HG03439 (cell line): ENCODE data around the gene LRRC8D.
"Not testable (repeated sequence)": the region's sequence is repeated elsewhere in the genome, so short reads cannot be mapped to it uniquely, and the experiment has no call there.

Source experiments
- ATAC-seq: cut with Tn5 transposase; IDR thresholded peaks from one replicate; pipeline ENCODE4 v1.9.1; 2021; ENCODE audit warnings: mild to moderate bottlenecking, moderate library complexity; ENCODE audit not compliant: unreplicated experiment

LRRC8D gene

DNA sequence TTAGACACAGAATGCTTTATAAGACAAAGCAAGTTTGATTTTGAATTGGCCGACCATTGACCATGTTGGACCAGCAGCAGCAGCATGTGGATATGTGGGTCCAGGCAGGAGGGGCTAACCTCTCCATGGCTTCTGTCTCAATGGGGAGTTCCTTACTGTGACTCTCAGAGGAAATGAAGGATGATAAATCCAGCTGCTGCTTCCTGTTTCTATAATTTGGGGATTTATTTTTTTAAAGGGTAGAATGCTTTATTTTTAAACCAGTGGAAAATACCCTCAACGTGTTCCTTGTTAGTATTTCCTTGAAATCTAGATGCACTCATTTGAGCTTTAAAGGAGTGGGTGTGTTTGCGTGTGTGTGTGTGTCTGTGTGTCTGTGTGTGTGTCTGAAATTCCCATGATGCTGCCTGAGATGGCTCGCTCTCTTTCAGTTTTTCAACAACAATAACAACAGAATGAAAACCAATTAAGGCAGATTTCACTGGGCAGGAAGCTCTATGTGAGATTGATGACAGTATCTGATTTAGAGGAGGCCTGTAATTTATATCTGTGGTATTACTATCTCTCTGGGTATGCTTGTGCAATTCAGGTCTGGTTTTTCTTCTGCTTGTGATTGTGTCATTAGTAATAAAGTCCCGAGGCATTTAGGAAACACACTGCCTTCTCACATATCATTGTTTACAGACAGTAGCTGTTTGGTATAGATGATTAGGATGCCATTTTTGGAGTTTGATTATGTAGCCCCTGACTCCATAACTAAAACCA lies 88.0 kb downstream of the LRRC8D start:
- no peak for ATAC-seq

DNA sequence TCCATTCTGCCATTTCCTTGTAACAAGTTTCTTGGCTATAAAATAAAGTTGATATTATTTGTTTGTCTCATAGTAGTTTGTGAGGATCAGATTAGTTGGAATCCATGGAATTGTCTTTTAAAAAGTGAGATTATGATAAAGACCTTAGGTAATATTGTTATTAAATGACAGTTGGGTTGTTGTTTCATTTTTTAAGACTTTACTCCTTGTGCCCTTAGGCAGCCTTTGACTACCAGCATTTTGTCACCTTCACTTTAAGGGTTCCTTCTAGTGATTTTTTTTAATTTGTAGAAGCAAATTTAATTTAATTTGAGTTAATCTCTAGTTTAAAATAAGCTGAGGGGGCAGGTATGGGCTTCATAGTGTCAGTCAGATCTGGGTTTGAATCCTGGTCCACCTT lies 89.4 kb downstream of the LRRC8D start:
- ATAC-seq: no peak

DNA sequence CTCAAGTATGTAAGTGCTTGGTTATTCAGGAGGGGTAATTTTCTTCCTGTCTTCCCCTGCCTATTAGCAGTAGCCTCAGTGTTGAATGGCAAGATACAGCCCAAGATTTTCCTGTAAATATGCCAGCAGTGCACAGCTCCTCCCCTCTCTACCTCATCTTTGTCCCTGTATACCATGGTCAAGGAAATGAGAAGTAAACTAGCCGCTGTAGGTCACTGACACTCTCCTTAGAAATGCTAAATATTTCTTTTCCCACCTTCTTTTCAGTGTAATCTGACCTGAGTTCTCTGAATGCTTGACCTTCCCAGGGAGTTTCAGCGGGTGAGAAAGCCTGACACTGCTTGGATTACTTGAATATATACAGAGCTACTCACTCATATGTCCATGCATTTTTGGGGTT lies 89.9 kb downstream of the LRRC8D start:
- no peak for ATAC-seq

DNA sequence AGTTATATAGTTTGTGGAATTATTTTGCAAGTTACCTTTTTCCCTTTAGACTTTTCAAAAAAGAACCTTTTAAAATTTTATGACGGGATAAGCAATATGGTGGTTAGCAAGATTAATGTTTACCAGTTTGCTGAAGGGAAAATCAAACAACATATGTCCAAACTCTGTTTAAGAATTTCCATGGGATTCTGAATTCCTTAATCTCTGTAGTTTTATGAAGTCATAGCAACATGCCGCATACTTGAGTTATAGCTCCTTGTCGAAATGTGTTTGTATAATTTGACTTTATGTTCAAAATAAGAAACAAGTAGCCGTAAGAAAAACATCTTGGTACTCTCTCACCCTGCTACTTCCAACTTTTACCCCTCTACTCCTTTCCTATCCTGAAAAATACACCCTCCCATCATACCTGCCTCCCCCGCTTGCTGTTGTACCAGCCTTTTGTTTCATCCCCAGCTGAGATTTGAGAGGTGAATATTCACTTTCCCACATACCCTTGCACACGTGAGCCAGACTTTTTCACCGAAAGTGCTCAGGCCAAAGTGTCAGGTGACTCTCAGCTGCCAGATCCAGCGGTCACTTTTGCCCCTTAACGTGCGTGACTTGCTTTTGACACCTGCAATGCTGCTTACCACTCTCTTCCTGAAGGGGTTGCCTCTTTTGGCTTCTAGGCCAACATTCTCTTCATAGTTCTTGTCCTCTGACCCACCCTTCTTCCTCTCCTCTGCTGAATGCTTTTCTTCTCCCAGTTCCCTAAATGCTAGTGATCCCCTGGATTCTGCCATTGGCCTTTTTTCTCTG lies 90.6 kb downstream of the LRRC8D start:
- ATAC-seq: no peak

DNA sequence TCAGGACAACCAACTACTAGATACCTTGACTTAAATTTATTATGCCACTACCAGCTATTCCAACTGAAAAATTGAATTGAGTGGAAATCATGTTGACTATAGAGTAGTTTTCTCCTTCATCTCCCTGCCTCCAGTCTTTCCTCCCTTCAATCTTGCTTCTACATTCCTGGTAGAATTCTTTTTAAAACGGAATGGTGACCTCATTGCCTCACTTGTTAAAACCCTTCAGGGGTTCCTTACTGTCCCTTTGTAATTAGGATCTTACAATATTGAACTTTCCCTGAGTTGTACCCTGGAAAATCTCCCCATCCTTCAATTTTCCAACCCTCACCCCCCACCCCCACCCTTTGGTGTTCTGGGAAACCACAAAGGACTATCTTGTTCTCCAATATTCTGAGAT lies 91.2 kb downstream of the LRRC8D start:
- ATAC-seq: no peak

DNA sequence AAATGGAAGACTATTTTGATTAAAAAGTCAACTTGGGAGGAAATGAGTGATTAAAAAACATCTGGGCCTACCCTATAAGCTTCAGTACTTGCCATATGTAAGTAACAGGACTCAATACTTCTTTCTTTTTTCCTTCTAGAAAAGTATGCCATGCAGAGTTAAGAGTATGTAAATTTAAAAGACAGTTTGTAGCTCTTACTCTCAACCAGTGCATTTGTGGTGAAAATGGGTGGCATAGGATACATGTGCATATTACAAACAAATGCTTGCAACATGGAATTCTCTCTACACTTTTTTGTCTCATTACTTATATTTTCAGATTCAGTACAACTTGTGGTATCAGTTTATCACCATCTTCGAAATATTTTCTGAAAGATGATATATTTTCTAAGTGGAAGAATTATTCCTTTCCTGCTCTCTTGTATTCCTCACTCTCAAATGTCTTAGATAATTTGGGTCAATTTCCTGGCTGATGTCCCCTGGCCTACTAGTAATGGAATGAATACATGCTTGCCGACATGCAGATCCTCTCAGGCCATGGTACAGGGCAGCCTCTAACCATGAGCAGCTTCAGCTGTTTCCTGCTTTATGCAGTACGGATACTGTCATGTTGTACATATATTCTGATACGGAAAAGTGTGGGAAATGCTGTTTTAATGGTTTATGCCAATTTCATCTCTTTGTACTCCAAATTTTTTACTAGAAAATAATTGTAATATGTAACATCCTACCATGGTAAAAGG lies 92.7 kb downstream of the LRRC8D start:
- ATAC-seq: no peak

DNA sequence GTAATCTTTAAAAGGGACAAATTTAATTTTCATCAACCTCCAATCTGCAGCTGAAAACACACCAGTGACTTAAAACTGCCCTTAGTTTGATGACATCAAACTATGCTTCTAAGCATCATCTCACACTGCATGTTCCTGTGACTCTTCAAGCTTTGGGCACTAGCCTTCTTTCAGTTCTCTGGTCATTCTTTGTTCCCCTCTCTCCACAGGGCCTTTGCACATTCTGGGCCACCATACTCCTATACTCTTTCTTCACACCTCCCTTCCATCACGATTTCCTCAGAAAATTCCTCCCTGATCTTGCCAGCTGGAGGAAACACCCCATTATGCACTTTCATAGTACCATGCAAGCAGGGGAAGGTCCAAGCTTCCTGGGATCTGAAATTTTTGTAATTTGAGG lies 96.5 kb downstream of the LRRC8D start:
- ATAC-seq: no peak

DNA sequence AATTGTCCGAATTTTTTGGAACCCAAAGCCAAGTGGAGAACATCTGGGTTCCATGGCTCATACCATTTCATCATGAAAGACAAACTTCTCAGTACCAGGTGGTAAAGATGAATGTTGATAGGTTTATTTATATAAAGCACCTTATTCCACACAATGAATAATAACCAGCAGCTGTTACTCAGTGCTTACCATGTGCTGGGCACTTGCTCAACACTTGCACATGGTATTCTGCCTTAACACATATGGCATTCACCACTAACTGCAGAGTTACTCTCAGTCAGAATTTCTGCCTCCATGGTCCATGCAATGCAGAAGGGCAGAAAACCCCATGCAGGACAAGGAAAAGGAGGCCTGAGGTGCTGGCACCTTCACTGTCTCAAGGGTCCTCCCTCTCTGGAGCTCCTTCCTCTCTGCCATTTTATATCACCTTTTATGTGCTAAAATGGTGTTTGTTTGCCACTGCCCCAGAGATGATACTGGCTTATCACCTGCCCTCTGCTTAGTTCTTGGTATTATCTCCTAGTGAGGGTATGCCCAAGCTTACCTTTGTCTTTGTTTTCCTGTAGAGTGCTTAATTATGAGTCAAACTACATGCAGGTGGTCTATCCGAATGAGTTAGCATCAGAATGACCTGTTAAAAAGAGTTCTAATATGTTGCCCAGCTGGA lies 97.4 kb downstream of the LRRC8D start:
- ATAC-seq: no peak

DNA sequence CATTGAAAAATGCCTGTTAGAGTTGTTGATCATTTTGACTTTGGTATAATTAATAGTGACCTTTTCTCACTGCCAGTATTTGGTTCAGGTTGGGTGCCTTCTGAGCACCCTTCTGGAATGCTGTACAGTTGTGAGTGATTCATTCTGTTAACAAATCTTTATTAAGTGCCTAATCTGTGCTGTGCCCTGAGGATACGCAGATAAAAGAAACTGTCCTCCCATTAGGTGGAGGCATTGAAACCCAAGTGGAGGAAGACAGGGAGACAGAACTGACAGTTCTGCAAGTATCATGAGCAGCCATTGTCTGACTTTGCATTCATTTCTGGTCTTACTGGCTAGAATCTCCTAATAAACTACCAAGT lies 97.9 kb downstream of the LRRC8D start:
- no peak for ATAC-seq

DNA sequence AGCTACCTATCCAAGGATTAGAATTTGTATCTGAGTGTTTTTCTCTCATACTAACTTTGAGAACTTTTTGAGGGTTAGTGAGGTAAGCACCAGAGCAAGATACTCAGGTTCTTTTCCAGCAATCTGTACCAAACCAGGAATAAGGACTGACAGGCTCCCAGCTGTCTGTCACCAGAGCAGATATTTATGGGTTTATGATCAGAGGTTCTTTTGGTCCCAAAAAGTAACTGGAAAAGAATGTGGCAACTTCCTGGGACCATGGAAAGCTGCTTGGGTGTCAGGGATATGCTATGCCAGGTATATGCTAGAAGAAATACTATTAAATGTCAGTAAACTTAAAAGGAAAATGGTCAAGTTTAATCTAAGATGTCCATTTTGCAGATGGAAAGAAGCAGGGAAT lies 98.3 kb downstream of the LRRC8D start:
- no peak for ATAC-seq

DNA sequence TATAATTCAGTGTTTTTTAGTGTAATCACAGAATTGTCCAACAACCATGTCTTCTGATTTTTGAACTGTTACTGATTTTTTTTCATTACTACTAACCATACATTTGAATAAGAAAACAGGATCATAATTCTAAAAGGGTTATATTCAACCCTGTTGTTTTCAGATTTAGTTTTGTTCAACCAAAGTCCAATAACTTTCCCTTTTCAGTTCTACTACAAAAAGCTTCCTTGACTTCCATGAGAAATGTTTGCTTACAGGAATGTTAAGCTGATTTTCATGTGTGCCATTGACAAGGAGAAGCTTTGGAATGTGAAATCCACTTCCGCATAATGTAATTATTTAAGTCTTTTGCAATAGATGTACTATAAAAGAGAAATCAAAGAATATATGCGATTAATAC lies 102.1 kb downstream of the LRRC8D start:
- no peak for ATAC-seq

DNA sequence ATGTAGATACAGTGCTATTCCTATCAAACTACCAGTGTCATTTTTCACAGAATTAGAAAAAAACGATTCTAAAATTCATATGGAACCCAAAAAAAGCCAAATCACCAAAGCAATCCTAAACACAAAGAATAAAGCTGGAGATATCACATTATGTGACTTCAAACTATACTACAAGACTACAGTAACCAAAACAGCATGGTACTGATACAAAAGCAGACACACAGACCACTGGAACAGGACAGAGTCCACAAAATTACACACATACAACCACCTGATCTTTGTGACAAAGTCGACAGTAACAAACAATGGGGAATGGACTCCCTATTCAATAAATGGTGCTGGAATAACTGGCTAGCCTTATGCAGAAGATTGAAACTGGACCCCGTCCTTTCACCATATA lies 102.7 kb downstream of the LRRC8D start:
- ATAC-seq: no peak

DNA sequence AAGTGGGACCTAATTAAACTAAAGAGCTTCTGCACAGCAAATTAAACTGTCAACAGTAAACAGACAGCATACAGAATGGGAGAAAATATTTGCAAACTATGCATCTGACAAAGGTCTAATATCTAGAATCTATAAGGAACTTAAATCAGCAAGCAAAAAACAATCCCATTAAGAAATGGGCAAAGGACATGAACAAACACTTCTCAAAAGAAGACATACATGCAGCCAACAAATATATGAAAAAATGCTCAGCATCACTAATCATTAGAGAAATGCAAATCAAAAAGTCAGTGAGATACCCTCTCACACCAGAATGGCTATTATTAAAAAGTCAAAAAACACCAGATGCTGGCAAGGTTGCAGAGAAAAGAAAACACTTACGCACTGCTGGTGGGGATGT lies 103.2 kb downstream of the LRRC8D start:
- not testable (repeated sequence) for ATAC-seq

DNA sequence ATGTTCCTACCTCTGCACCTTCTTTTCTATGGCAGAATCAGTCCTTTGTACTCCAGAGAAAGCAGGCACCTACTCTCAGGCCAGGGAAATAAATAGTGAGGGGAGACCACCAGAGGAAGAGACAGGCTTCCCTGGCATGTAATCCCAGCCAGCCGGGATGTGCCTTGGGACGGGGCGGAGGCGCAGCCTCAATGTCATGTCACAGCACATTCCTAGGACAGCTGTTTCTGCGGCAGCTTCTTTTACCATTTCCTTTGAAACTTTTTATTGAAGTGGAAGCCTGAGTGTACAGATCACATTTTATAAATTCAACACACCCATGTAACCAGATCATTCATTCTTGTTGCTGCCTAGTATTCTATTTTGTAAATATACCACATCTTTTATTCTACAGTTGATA lies 106.2 kb downstream of the LRRC8D start:
- ATAC-seq: no peak

DNA sequence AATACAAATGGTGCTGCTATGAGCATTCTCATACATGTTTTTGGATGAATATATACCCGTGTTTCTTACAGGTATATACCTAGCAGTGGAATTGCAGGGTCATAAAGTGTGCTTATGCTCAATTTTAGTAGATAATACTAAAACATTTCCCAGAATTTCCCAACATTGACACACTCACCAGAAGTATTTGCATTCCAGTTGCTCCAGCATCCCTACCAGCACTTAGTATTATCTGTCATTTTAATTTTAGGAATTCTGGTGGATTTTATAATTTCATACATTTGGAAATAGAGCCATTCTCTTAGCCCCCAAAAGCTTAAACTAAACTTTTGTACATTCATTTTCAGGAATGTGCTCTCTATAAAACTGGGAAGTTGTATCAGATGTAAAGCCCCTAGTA lies 106.6 kb downstream of the LRRC8D start:
- ATAC-seq: no peak

DNA sequence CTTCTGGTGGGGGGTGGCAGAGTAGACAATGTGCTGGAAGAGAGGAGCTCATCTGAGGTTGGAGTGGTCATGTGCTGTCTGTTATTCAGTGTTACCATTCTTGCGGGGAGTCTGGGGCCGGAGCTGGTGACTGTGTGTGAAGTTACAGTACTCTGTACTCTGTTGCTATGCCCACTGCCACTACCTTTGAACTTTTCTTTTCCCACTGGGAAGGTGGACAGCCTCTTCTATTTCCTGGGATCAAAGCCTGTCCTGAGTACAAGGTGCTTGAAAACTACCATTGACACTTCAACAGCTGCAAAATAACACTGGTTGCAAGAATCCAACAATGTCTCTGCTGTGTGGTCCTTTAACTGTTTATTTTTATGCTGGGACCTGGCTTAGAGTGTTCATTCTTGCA lies 107.7 kb downstream of the LRRC8D start:
- ATAC-seq: no peak

DNA sequence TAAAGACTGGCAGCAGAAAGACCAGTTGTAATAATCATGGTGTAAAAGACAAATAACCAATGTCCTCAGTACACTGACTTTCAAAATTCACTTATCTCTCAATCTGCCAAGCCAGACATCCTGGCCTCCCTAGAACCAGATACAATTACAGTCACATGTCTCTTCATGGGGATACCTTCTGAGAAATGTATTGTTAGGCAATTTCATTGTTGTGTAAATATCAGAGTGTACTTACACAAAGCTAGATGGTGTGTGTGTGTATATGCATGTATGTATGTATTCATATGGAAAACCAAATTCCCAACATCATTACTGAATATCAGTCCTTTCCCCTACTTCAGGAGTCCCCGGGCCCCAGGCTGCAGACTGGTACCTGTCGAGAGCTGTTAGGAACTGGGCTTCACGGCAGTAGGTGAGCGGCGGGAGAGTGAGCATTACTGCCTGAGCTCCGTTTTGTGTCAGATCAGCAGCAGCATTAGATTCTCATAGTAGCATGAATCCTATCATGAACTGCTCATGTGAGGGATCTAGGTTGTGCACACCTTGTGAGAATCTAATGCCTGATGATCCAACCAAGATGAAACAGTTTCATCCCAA lies 108.7 kb downstream of the LRRC8D start:
- ATAC-seq: no peak

DNA sequence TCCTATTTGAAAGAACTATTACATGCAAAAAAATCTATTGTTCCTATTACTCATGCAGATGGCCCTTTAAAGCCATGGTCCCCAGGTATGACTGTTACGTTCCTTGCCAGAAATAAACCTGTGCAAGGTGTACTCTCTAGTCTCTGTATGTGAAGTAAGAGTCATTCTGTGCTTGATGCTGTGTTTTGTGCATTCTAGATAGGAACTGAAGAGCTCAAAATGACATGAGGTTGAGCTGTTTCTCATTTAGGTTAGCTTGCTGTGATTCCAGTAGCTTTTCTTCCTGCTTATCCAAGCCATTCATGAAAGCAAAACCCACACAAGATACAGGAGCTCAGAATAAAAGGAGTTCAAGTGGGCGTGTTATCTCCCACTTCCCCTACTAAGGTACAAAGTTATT lies 109.7 kb downstream of the LRRC8D start:
- no peak for ATAC-seq

DNA sequence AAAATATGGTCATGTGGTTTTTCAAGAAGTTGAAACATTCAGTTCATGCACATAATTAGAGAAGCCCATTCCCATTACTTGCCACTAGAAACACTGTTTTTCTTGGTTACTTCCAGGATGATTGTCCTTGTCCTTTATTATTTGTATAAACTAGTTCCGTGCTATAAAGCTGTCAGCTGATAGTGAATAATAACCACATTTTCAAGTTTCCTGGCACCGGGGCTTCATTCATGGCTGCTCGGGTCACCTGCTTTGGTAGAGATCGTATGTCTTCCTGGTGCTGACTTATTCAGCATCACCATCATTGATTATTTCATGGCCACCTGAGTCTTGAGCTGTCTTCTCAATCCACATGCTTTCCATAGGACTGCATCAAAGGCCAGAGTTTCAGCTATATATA lies 111.1 kb downstream of the LRRC8D start:
- no peak for ATAC-seq

DNA sequence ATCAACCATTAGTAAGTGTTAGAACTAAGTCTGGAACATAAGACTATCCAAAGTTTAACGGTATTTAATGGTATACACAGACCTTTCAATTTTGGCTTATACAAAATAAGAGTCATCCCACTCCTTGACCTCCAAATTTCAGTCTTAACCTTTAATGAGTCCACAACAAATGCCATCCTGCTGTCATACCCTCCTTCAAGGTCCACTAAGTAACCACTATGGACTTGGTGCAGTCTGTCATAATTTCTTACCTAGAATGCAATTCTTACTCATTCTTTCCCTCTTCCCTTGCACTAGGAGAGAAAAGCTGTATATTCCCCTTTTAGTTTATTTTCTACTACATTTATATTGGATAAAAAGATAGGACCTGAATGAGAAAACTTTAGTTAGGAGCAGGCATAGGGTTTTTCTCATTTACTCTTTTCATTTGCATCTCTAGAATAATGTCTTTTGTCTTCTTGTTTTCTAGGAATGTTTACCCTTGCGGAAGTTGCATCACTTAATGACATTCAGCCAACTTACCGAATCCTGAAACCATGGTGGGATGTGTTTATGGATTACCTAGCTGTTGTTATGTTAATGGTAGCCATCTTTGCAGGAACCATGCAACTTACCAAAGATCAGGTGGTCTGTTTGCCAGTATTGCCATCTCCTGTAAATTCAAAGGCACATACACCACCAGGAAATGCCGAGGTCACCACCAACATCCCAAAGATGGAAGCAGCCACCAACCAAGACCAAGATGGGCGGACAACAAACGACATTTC lies 111.9 kb downstream of the LRRC8D start:
- no peak for ATAC-seq
